AG04450 (cell line): ENCODE measurements around the gene CACNA1C. TPM values are rescaled to one million over a fixed set of nuclear protein-coding genes. Genes with fewer than 3 reads are reported as not detected.

Experiments
- CTCF ChIA-PET: fragments of 300-600, 350-600 bp; formaldehyde crosslinking; extraction: SDS; loops from one replicate; lab custom pipeline; 2022; ENCODE audit warnings: antibody characterized with exemption, inconsistent platforms; lab: Charles Lee
- POLR2A ChIA-PET: fragments of 350-600 bp; formaldehyde crosslinking; extraction: SDS; loops from one replicate; lab custom pipeline; 2021; ENCODE audit warnings: antibody characterized with exemption, inconsistent platforms; lab: Yijun Ruan, JAX
- DNase-seq: peaks from one replicate; pipeline ENCODE4 v3.0.0-alpha.2; 2011; ENCODE audit warnings: low read depth, low spot score
- H3K27ac ChIP-seq: one replicate; pipeline ENCODE4 v1.5.1; 2012; ENCODE audit warnings: low read depth, low read length, control low read depth
- H3K27me3 ChIP-seq: one replicate; pipeline ENCODE4 v1.6.0; 2012; ENCODE audit warnings: low read length; ENCODE audit not compliant: control insufficient read depth, insufficient read depth
- H3K4me3 ChIP-seq: 2 replicates; pipeline ENCODE4 v1.5.1; 2011; ENCODE audit warnings: mild to moderate bottlenecking, low read depth, low read length, control low read depth
- H3K9me3 ChIP-seq: 2 replicates; pipeline ENCODE4 v1.5.1; 2012; ENCODE audit warnings: low read length; ENCODE audit not compliant: control insufficient read depth, insufficient read depth
- CTCF ChIP-seq: IDR thresholded peaks from 2 replicates; pipeline ENCODE4 v1.5.1; 2011; ENCODE audit warnings: low read depth, low read length, control low read depth, inconsistent platforms
- polyA plus RNA-seq: library from polyadenylated mRNA; depleted of rRNA; stranded (reverse); fragments of >200 nt; gene quantifications from 2 replicates; pipeline ENCODE4 v1.2.3, GENCODE V29; 2011

CACNA1C gene
- polyA plus RNA-seq, 1 experiment: 5.9 TPM

GRCh38 chr12:2453076-2453760 is 400.4 kb downstream of the CACNA1C start:
- H3K27ac ChIP-seq: no peak overlapping the region
- no peaks in the 10 kb centered on the region for H3K27me3 ChIP-seq
- no peak for TF ChIP-seq CTCF
- ChIA-PET CTCF (no interaction called here), POLR2A (no interaction called here)
- H3K9me3 ChIP-seq: no peaks in the 10 kb centered on the region; the same call in 1 of the 2 replicates
- H3K4me3 ChIP-seq: no peak overlapping the region
- DNase-seq: no peak

GRCh38 chr12:2453761-2454090 is 400.9 kb downstream of the CACNA1C start:
- CTCF ChIA-PET: no interaction called here
- H3K4me3 ChIP-seq: no peak overlapping the region
- POLR2A ChIA-PET: no interaction called here
- no peaks in the 10 kb centered on the region for H3K27me3 ChIP-seq
- no peak for DNase-seq
- no peaks in the 10 kb centered on the region; the same call in 1 of the 2 replicates for H3K9me3 ChIP-seq
- H3K27ac ChIP-seq: no peak overlapping the region
- TF ChIP-seq CTCF: no peak

- H3K27ac ChIP-seq: no peak overlapping the region
- POLR2A ChIA-PET: no interaction called here
Observed at GRCh38 chr12:2454601-2455177, 401.9 kb downstream of the CACNA1C start.

GRCh38 chr12:2455410-2455809 is 402.6 kb downstream of the CACNA1C start:
- no peak overlapping the region for H3K27ac ChIP-seq
- POLR2A ChIA-PET: no interaction called here
- no peaks in the 10 kb centered on the region for H3K27me3 ChIP-seq
- CTCF ChIA-PET: no interaction called here
- H3K9me3 ChIP-seq: no peaks in the 10 kb centered on the region; the same call in 1 of the 2 replicates
- H3K4me3 ChIP-seq: no peak overlapping the region
- no peak for TF ChIP-seq CTCF
- DNase-seq: no peak

More at GRCh38 chr12:2454601-2455177, 401.9 kb downstream of the CACNA1C start:
- Histone ChIP-seq H3K9me3 (no peaks in the 10 kb centered on the region; the same call in 1 of the 2 replicates), H3K27me3 (no peaks in the 10 kb centered on the region), H3K4me3 (no peak overlapping the region)
- no peak for TF ChIP-seq CTCF
- no peak for DNase-seq
- CTCF ChIA-PET: no interaction called here

GRCh38 chr12:2456122-2456812 is 403.5 kb downstream of the CACNA1C start:
- H3K4me3 ChIP-seq: no peak overlapping the region
- TF ChIP-seq CTCF: no peak

More at GRCh38 chr12:2456122-2456812, 403.5 kb downstream of the CACNA1C start:
- CTCF ChIA-PET: no interaction called here
- H3K9me3 ChIP-seq: no peaks in the 10 kb centered on the region; the same call in 1 of the 2 replicates
- H3K27me3 ChIP-seq: no peaks in the 10 kb centered on the region
- no peak overlapping the region for H3K27ac ChIP-seq
- POLR2A ChIA-PET: no interaction called here
- no peak for DNase-seq
